B cell (primary cell): Measurements from ENCODE around the gene HIC2. TPM values are rescaled to one million over a fixed set of nuclear protein-coding genes. Genes with fewer than 3 reads are reported as not detected.
"Not testable (repeated sequence)": the region's sequence is repeated elsewhere in the genome, so short reads cannot be mapped to it uniquely, and the experiment has no call there.

Source experiments
- ATAC-seq: fragments of 200-7000 bp; cut with Tn5 transposase; one replicate; pipeline ENCODE4 v1.10.0; 2021; ENCODE audit warnings: low read depth, mild to moderate bottlenecking, moderate number of reproducible peaks, moderate library complexity
- CTCF ChIA-PET: fragments of 350-600 bp; sonication (Branson Sonifier 250); formaldehyde crosslinking; loops from one replicate; lab custom pipeline; 2021; ENCODE audit warnings: antibody characterized with exemption, inconsistent platforms; lab: Charles Lee
- POLR2A ChIA-PET: fragments of 350-600 bp; sonication (Branson Sonifier 250); formaldehyde crosslinking; loops from one replicate; lab custom pipeline; 2021; ENCODE audit warnings: antibody characterized with exemption; lab: Charles Lee
- DNase-seq: peaks from one replicate; pipeline ENCODE4 v3.0.0; 2013
- H2AFZ ChIP-seq: 2 replicates; pipeline ENCODE4 v1.6.1; 2012; ENCODE audit warnings: mild to moderate bottlenecking, low read depth, low read length; ENCODE audit not compliant: insufficient read depth, poor library complexity, severe bottlenecking
- H3K27ac ChIP-seq, 2 donors: 1 replicate in 1 of 2; 2 replicates in 1 of 2; pipeline ENCODE4 v1.5.1; 2012 to 2013; ENCODE audit warnings: low read length in 2 of 2, mild to moderate bottlenecking in 2 of 2, moderate library complexity in 1 of 2
- H3K27me3 ChIP-seq, 4 experiments: fragments of 200-600 bp in 1 of 4; sonication (generic) in 1 of 4; replicated peaks in 1 of 4; 1 replicate in 2 of 4; 2 replicates in 2 of 4; pipeline versions ENCODE4 v1.6.1 to v1.7.0; 2013 to 2016; ENCODE audit warnings: low read length in 3 of 4, mild to moderate bottlenecking in 2 of 4, mixed read lengths in 1 of 4, moderate library complexity in 1 of 4; ENCODE audit not compliant: insufficient read depth in 4 of 4, control insufficient read depth in 3 of 4; ENCODE audit errors: control extremely low read depth in 1 of 4
- H3K36me3 ChIP-seq, 2 experiments: replicated peaks in 1 of 2; 1 replicate in 1 of 2; 2 replicates in 1 of 2; pipeline versions ENCODE4 v1.6.1 to v1.7.1; 2013; ENCODE audit warnings: low read length in 1 of 2; ENCODE audit not compliant: insufficient read depth in 2 of 2, control insufficient read depth in 1 of 2; ENCODE audit errors: control extremely low read depth in 1 of 2, extremely low read depth in 1 of 2
- H3K4me1 ChIP-seq, 2 donors: fragments of 200-600 bp in 1 of 2; sonication (generic) in 1 of 2; 1 replicate in 1 of 2; 2 replicates in 1 of 2; pipeline versions ENCODE4 v1.5.1 to v1.6.1; 2013 to 2017; ENCODE audit warnings: low read length in 2 of 2; ENCODE audit not compliant: control insufficient read depth in 2 of 2, insufficient read depth in 2 of 2
- H3K4me2 ChIP-seq: replicated peaks from 2 replicates; pipeline ENCODE3; 2012; ENCODE audit warnings: mild to moderate bottlenecking, low read depth, low read length; ENCODE audit not compliant: poor library complexity, severe bottlenecking
- H3K4me3 ChIP-seq, 5 experiments: fragments of 200-600 bp in 1 of 5; sonication (generic) in 1 of 5; 1 replicate in 3 of 5; 2 replicates in 2 of 5; pipeline versions ENCODE4 v1.5.1 to v1.7.0; 2011 to 2016; ENCODE audit warnings: low read length in 4 of 5, mild to moderate bottlenecking in 4 of 5, low read depth in 2 of 5, control low read depth in 1 of 5, moderate library complexity in 1 of 5; ENCODE audit not compliant: insufficient read depth in 1 of 5; ENCODE audit errors: control extremely low read depth in 1 of 5, extremely low read depth in 1 of 5
- H3K79me2 ChIP-seq: fragments of 200-600 bp; sonication (generic); one replicate; pipeline ENCODE4 v1.6.0; 2016; ENCODE audit warnings: low read length; ENCODE audit not compliant: control insufficient read depth, insufficient read depth
- H3K9ac ChIP-seq: fragments of 200-600 bp; sonication (generic); 2 replicates; pipeline ENCODE4 v1.6.1; 2017; ENCODE audit warnings: mild to moderate bottlenecking, low read length, moderate library complexity
- H3K9me3 ChIP-seq, 3 donors: one replicate each; pipeline versions ENCODE4 v1.6.1 to v1.7.1; 2013; ENCODE audit warnings: low read length in 2 of 3; ENCODE audit not compliant: control insufficient read depth in 2 of 3, insufficient read depth in 1 of 3; ENCODE audit errors: control extremely low read depth in 1 of 3
- H4K20me1 ChIP-seq: 2 replicates; pipeline ENCODE4 v1.6.0; 2012; ENCODE audit warnings: mild to moderate bottlenecking, low read length; ENCODE audit not compliant: insufficient read depth, control insufficient read depth, poor library complexity, severe bottlenecking
- H3K27ac Mint-ChIP-seq: one replicate; pipeline ENCODE4 v1.8.0; 2021; ENCODE audit warnings: mixed read lengths
- H3K27me3 Mint-ChIP-seq: one replicate; pipeline ENCODE4 v1.8.0; 2021; ENCODE audit warnings: mixed read lengths
- H3K4me1 Mint-ChIP-seq: one replicate; pipeline ENCODE4 v1.8.0; 2021; ENCODE audit warnings: mixed read lengths
- H3K4me3 Mint-ChIP-seq: one replicate; pipeline ENCODE4 v1.8.0; 2021; ENCODE audit warnings: mixed read lengths
- H3K9me3 Mint-ChIP-seq: one replicate; pipeline ENCODE4 v1.8.0; 2022; ENCODE audit warnings: mixed read lengths; ENCODE audit not compliant: insufficient read depth
- CTCF ChIP-seq: fragments of 200-600 bp; IDR thresholded peaks from one replicate; pipeline ENCODE4 v1.8.0; 2022; ENCODE audit warnings: antibody characterized with exemption, mild to moderate bottlenecking
- EZH2 ChIP-seq: IDR thresholded peaks from 2 replicates; pipeline ENCODE4 v1.6.1; 2012; ENCODE audit warnings: borderline replicate concordance, low read depth, mild to moderate bottlenecking, moderate library complexity, low read length; ENCODE audit not compliant: insufficient read depth, poor library complexity, severe bottlenecking
- WGBS: methylation state at CpG from one replicate; pipeline ENCODE4 v1.1.5; 2013; ENCODE audit warnings: missing lambda C conversion rate; ENCODE audit not compliant: insufficient coverage; 5-methylcytosine and 5-hydroxymethylcytosine counted together
- intact Hi-C: fragments of 100-400 bp; cut with micrococcal nuclease; formaldehyde crosslinking; loops from one replicate; pipeline ENCODE4 v1.10.0; 2022
- polyA plus RNA-seq: library from polyadenylated mRNA; depleted of rRNA; stranded (reverse); fragments of >200 nt; gene quantifications from 2 replicates; pipeline ENCODE4 v1.2.3, GENCODE V29; 2012
- total RNA-seq, 2 donors: library from RNA; stranded (reverse); fragments of 120-200 nt in 1 of 2; gene quantifications; 1 replicate in 1 of 2; 2 replicates in 1 of 2; pipeline versions ENCODE4 v1.2.3 to v1.2.4, GENCODE V29; 2013 to 2022

HIC2 gene
- total and polyA plus RNA-seq, 2 donors (not counting 1 experiment from before 2014, with no cell fraction given): 2.9 to 8.1 TPM

GRCh38 chr22:21451545-21452520, 34.7 kb downstream of the HIC2 start:
- ATAC-seq (no peak), DNase-seq (no peak)
- no peak overlapping the region for H3K4me3 Mint-ChIP-seq
- Histone ChIP-seq H3K36me3 (peaks cover 0 to 4% of the 10 kb centered on the region in 2 experiments), H3K9ac (no peak overlapping the region), H4K20me1 (no peaks in the 10 kb centered on the region), H3K4me3 (no peak overlapping the region), H3K79me2 (no peaks in the 10 kb centered on the region), H3K27ac (no peak overlapping the region), H3K4me2 (no peak overlapping the region), H2AFZ (no peak overlapping the region), H3K27me3 (no peaks in the 10 kb centered on the region), H3K4me1 (no peaks in the 10 kb centered on the region), H3K9me3 (no peaks in the 10 kb centered on the region)
- WGBS: 79% methylated on average over 5 of the region's 7 CpGs
- ChIA-PET CTCF (no interaction called here), POLR2A (no interaction called here)
- H3K4me1 Mint-ChIP-seq: no peaks in the 10 kb centered on the region
- intact Hi-C loops: no loop called here
- H3K27ac Mint-ChIP-seq: no peak overlapping the region
- no peak for TF ChIP-seq CTCF
- no peak for TF ChIP-seq EZH2
- no peaks in the 10 kb centered on the region for H3K9me3 Mint-ChIP-seq
- H3K27me3 Mint-ChIP-seq: no peaks in the 10 kb centered on the region

GRCh38 chr22:21452666-21453065, 35.5 kb downstream of the HIC2 start:
- intact Hi-C loops: not testable (repeated sequence)

GRCh38 chr22:21454998-21455333, 37.8 kb downstream of the HIC2 start:
- H3K9me3 Mint-ChIP-seq, POLR2A ChIA-PET, H3K9ac ChIP-seq, H3K27ac ChIP-seq, ATAC-seq, H3K4me1 Mint-ChIP-seq, H3K4me2 ChIP-seq, H3K4me3 ChIP-seq, intact Hi-C loops, H3K9me3 ChIP-seq, DNase-seq, H4K20me1 ChIP-seq, H2AFZ ChIP-seq, H3K79me2 ChIP-seq, H3K27me3 Mint-ChIP-seq, H3K36me3 ChIP-seq, H3K27me3 ChIP-seq, H3K4me3 Mint-ChIP-seq, H3K27ac Mint-ChIP-seq, H3K4me1 ChIP-seq: not testable (repeated sequence)
- over 99% methylated on average over 9 of the region's 9 CpGs for WGBS
- CTCF ChIA-PET: interaction anchor here (1.0 kb wide), 1 partner anchor 192 kb away, joined by 3 read pairs; no protein-coding TSS in a partner anchor

More at GRCh38 chr22:21452666-21453065, 35.5 kb downstream of the HIC2 start:
- H3K27ac ChIP-seq, H3K9me3 ChIP-seq, H4K20me1 ChIP-seq, H3K36me3 ChIP-seq, DNase-seq, H3K79me2 ChIP-seq, H3K4me1 Mint-ChIP-seq, POLR2A ChIA-PET, H3K27me3 ChIP-seq, H2AFZ ChIP-seq, CTCF ChIA-PET, H3K27me3 Mint-ChIP-seq, H3K9ac ChIP-seq, H3K4me3 ChIP-seq, H3K4me1 ChIP-seq, H3K4me3 Mint-ChIP-seq, H3K4me2 ChIP-seq, H3K27ac Mint-ChIP-seq, ATAC-seq, H3K9me3 Mint-ChIP-seq: not testable (repeated sequence)
- 100% methylated on average over 2 of the region's 4 CpGs for WGBS
